Measurements from ENCODE around the gene GPM6B. TPM values are rescaled to one million over a fixed set of nuclear protein-coding genes. Genes with fewer than 3 reads are reported as not detected.

GPM6B gene
- total RNA-seq, 1 donor from 2014 or later = 18.6 TPM

DNA sequence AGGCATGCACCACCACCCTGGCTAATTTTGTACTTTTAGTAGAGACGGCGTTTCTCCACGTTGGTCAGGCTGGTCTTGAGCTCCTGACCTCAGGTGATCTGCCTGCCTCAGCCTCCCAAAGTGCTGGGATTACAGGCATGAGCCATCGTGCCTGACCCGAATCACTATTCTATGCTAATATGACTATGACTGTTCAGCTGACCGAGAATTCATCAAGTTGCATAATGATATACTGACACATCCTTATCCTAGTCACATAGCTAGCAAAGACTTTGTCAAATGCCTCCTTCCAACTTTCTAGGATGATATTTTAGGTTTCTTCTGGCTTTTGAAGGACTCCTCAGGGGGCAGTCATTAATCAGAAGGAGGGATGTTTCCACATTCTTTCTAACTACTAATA lies 4.8 kb upstream of the GPM6B start:
- Histone ChIP-seq H3K4me1 (no peaks in the 10 kb centered on the region), H3K9me3 (no peaks in the 10 kb centered on the region), H3K27ac (no peak overlapping the region), H3K4me3 (no peak overlapping the region), H3K27me3 (no peaks in the 10 kb centered on the region), H3K36me3 (no peaks in the 10 kb centered on the region)
- intact Hi-C loops (cut with DNase I) = no loop called here
- DNase-seq (ENCODE audit: low spot score in 2 of 2) = no peak
- no peak for TF ChIP-seq CTCF (IDR thresholded peaks at IDR 0.05)

DNA sequence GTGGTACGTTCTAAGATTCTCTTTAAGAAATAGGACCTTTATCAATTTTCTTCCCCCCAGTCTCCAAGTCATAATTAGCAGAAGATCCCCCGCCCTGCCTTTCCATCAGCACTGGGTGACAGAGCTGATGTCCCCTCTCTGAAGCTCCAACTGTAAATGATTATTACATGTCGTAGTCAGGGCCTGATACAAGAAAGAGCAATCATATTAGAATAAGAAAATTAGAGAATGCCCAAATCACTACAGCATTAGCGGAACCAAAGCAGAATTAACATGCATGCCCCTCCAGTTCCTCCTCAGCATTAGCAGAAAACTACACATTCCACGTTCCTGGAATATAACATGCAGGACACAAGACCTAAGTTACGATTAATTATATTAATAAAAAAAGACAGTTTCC lies 717 bp downstream of the GPM6B start:
- no peak overlapping the region for H3K4me3 ChIP-seq
- intact Hi-C loops (cut with DNase I) = no loop called here

GRCh38 chrX:13815664-13816063 lies 1.2 kb downstream of the GPM6B start:
- no peak for TF ChIP-seq CTCF (IDR thresholded peaks at IDR 0.05)
- Histone ChIP-seq H3K27ac (no peak overlapping the region), H3K4me3 (no peak overlapping the region), H3K4me1 (no peaks in the 10 kb centered on the region), H3K9me3 (no peaks in the 10 kb centered on the region), H3K36me3 (no peaks in the 10 kb centered on the region), H3K27me3 (no peaks in the 10 kb centered on the region)
- no peak for DNase-seq (ENCODE audit: low spot score in 2 of 2)
- intact Hi-C loops (cut with DNase I) = no loop called here

More for the DNA sequence above, 717 bp downstream of the GPM6B start:
- no peak for DNase-seq (ENCODE audit: low spot score in 2 of 2)
- Histone ChIP-seq H3K27me3 (no peaks in the 10 kb centered on the region), H3K9me3 (no peaks in the 10 kb centered on the region), H3K36me3 (no peaks in the 10 kb centered on the region), H3K4me1 (no peaks in the 10 kb centered on the region), H3K27ac (no peak overlapping the region)
- TF ChIP-seq CTCF (IDR thresholded peaks at IDR 0.05) = no peak

DNA sequence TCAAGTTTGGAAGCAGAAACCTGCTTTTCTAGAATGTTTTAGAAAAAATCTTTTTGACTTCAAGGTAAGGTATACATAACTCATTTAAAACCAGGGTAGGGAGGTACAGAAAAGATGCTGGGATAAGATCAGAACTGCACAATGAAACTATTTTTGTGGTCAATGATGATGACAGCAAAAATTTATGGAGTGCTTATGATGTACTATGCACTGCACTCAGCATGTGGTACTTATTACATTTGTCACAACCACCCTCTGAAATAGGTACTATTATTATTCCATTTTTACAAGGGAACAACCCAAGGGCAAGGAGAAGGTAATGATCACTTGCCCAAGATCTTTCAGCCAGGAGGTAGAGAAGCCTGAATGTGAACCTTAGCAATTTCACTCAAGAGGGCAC lies 8.0 kb downstream of the GPM6B start:
- intact Hi-C loops (cut with DNase I) = no loop called here
- H3K9me3 ChIP-seq = no peaks in the 10 kb centered on the region
- TF ChIP-seq CTCF (IDR thresholded peaks at IDR 0.05) = no peak
- no peaks in the 10 kb centered on the region for H3K27me3 ChIP-seq
- H3K4me1 ChIP-seq = no peaks in the 10 kb centered on the region
- no peak overlapping the region for H3K27ac ChIP-seq
- H3K4me3 ChIP-seq = no peak overlapping the region
- no peaks in the 10 kb centered on the region for H3K36me3 ChIP-seq
- DNase-seq (ENCODE audit: low spot score in 2 of 2) = no peak

GRCh38 chrX:13808293-13808692 lies 8.6 kb downstream of the GPM6B start:
- Histone ChIP-seq H3K4me1 (no peaks in the 10 kb centered on the region), H3K9me3 (no peaks in the 10 kb centered on the region), H3K4me3 (no peak overlapping the region), H3K27ac (no peak overlapping the region), H3K27me3 (no peaks in the 10 kb centered on the region), H3K36me3 (no peaks in the 10 kb centered on the region)
- intact Hi-C loops (cut with DNase I) = no loop called here
- no peak for DNase-seq (ENCODE audit: low spot score in 2 of 2)
- no peak for TF ChIP-seq CTCF (IDR thresholded peaks at IDR 0.05)

DNA sequence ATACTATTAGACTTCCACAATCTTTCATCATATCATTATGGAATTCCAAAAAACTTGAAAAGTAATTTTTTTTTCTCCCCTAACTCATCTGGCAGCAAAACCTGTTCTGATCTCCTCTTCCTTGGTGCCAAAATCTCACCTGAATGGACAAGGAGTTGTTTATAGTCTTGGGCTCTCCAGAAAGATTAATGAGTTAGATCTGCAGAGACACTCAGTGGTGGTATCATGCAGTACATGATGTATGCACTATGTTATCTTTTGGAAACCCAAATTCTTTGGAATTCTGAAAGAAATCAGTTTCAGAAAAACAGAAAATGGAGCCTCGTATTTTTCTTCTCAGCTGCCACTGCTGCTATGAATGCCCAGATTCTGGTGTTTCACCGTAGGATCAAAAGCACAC lies 11.7 kb downstream of the GPM6B start:
- H3K27ac ChIP-seq = no peak overlapping the region
- intact Hi-C loops (cut with DNase I) = no loop called here
- H3K36me3 ChIP-seq = no peaks in the 10 kb centered on the region
- no peaks in the 10 kb centered on the region for H3K9me3 ChIP-seq
- TF ChIP-seq CTCF (IDR thresholded peaks at IDR 0.05) = no peak
- H3K4me3 ChIP-seq = no peak overlapping the region
- H3K4me1 ChIP-seq = no peaks in the 10 kb centered on the region
- no peaks in the 10 kb centered on the region for H3K27me3 ChIP-seq
- DNase-seq (ENCODE audit: low spot score in 2 of 2) = no peak

Measured in ascending aorta (tissue), 2 donors.